Measurements from ENCODE around the gene CPNE6.

CPNE6 gene

DNA sequence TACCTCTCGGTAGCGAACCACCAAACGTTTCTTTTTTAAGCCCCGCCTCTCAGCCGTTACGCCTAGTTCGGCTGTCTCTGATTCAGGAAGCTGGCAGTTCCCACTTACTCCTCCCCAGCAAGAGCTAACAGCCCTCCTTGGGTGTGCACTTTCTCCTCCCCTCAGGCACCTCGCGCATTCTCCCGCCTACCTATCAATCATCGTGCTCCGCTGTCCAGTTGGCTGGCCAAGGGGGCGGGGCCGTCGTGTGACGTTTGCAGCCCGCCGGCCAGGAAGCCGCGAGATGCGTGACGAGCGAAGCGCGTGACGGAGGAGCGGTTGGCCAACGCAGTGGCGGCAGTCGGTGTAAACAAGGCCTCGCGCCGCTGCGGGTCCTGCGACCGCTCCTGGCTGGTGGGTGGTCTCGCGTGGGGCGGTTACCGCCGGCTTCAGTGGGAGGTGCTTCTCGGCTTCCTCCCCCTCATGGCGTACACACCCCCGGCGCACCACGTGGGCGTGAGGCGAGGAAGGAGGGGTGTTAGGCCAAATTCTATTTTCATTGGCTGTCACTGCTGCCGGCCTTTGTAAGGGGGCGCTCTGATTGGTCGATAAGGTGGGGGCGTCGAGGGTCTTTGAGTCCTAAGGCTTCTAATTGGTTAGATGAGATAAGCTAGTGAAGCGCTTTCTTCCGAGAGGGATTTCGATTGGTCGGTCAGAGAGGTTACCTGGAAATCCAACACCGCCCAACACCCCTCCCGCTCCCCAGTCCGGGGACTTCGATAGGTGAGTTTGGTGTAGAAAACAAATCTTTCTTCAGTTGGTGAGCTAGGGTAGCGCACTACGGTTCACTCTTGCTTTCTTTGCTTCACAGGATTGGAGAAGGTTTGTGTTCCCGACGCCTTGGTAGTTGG, 43.4 kb downstream of the CPNE6 start, which contains the start of the genes DCAF11 and NRL:
DCAF11 (plus strand) TSS at position 246 of the 890 bp plus-strand sequence. CDS start 818 bp downstream, outside the sequence.
NRL (minus strand) TSS at position 418 of the 890 bp plus-strand sequence. CDS start 32,101 bp downstream, outside the sequence.
- H3K27ac Mint-ChIP-seq: peak within 1 kb of the TSS; percentile 98 to 99
- H3K4me1 Mint-ChIP-seq: peaks cover 22% of the 10 kb centered on the region
- H3K4me3 Mint-ChIP-seq: peak within 1 kb of the TSS; percentile 94 to 97
- no peaks in the 10 kb centered on the region for H3K9me3 Mint-ChIP-seq
- no peaks in the 10 kb centered on the region for H3K27me3 Mint-ChIP-seq
- peak; percentile 92 for ATAC-seq
- peak; percentile 99 for DNase-seq

DNA sequence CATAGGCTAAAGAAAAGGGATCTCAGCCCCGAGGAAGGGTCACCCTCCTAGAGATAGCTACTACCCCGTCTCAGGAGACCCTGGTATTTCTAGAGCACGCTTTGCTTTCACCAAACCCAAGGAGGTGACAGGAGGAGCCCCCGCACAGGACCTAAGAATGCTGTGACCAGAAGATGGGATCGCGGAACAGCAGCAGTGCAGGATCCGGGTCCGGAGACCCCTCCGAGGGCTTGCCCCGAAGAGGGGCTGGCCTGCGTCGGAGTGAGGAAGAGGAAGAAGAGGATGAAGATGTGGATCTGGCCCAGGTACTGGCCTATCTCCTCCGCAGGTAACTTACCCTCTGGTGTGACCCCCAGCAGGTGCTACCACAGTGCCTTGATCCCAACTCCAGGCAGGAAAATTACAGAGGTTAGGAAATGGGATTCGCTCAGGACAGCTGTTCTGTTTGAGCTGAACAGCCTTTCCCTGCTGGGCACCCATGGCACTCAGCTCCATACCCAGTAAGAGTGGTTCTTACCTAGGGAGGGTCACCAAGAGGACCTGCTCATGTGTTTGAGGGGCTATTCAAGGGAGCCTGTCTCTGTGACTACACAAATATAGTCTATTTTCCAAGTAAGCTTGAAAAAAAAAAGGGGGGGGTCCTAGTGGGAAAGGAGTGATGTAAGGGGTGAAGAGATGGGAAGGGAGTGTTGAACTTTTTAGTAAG, 44.2 kb downstream of the CPNE6 start:
- ATAC-seq (no peak), DNase-seq (no peak)
- Mint-ChIP-seq H3K4me3 (peak overlapping the region; percentile 94 to 97), H3K4me1 (peaks cover 22% of the 10 kb centered on the region), H3K9me3 (no peaks in the 10 kb centered on the region), H3K27ac (peak overlapping the region; percentile 98 to 99), H3K27me3 (no peaks in the 10 kb centered on the region)

DNA sequence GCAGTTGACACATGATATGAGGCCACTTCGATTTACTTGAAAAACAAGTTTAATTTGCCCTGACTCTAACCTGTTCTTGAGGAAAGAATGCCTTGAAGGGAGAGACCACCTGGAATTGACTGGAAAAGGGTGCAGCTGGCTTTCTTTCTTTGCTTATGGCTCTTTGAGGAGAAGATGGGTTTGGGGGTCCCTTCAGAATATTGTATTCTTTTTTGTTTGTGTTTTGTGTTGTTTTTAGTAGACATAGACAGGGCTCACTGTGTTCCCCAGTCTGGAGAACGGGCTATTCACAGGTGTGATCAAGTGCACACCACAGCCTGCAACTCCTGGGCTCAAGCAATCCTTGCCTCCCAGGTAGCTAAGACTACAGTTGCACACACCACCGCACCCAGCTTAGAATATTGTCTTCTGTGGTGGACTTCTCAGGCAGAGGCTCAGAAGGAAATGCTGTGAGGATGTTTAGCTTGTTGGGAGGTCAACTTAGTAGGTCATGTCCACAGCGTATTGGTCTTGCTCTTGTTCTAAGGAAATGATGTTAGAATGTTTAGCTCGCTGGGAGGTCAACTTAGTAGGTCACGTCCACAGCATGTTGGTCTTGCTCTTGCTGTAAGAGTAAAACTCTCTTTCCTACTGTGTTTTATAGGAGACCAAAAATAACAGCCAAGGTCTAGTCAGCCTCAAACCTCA, 44.9 kb downstream of the CPNE6 start:
- H3K27ac Mint-ChIP-seq: peak overlapping the region; percentile 87 to 99
- no peak for DNase-seq
- peaks cover 22% of the 10 kb centered on the region for H3K4me1 Mint-ChIP-seq
- H3K4me3 Mint-ChIP-seq: peak overlapping the region; percentile 94 to 97
- no peaks in the 10 kb centered on the region for H3K27me3 Mint-ChIP-seq
- H3K9me3 Mint-ChIP-seq: no peaks in the 10 kb centered on the region
- no peak for ATAC-seq

GRCh38 chr14:24117179-24117578, 45.8 kb downstream of the CPNE6 start:
- Mint-ChIP-seq H3K27me3 (no peaks in the 10 kb centered on the region), H3K4me1 (peaks cover 22% of the 10 kb centered on the region), H3K27ac (no peak overlapping the region), H3K4me3 (no peak overlapping the region), H3K9me3 (no peaks in the 10 kb centered on the region)
- DNase-seq: no peak
- ATAC-seq: no peak

- no peak overlapping the region for H3K4me3 Mint-ChIP-seq
- H3K9me3 Mint-ChIP-seq: no peaks in the 10 kb centered on the region
- no peaks in the 10 kb centered on the region for H3K27me3 Mint-ChIP-seq
- ATAC-seq (no peak), DNase-seq (no peak)
- H3K4me1 Mint-ChIP-seq: peaks cover 35% of the 10 kb centered on the region
- no peak overlapping the region for H3K27ac Mint-ChIP-seq
These were observed 48.3 kb downstream of the CPNE6 start for GRCh38 chr14:24119691-24120090.

DNA sequence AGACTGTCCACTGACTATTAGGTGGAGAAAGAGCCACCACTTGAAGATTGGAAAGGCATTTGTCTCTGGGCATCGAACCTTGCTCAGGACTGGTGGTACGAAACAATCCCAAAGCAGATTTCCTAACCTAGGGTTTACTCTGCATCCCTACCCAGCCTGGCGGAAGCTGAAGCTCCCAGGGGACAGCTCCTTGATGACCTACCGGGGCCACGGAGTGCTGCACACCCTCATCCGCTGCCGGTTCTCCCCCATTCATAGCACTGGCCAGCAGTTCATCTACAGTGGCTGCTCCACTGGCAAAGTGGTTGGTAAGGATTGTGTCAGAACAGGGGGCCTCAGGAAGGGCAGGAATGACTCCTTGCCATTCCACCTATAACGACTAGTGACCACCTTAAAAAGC, 49.8 kb downstream of the CPNE6 start:
- H3K27ac Mint-ChIP-seq: no peak overlapping the region
- no peaks in the 10 kb centered on the region for H3K9me3 Mint-ChIP-seq
- H3K27me3 Mint-ChIP-seq: no peaks in the 10 kb centered on the region
- ATAC-seq: no peak
- DNase-seq: no peak
- no peak overlapping the region for H3K4me3 Mint-ChIP-seq
- H3K4me1 Mint-ChIP-seq: peaks cover 23% of the 10 kb centered on the region

- H3K9me3 Mint-ChIP-seq: no peaks in the 10 kb centered on the region
- DNase-seq (no peak), ATAC-seq (peak; percentile 39)
- H3K27me3 Mint-ChIP-seq: no peaks in the 10 kb centered on the region
- no peak overlapping the region for H3K4me3 Mint-ChIP-seq
- peaks cover 12% of the 10 kb centered on the region for H3K4me1 Mint-ChIP-seq
- peak overlapping the region in 1 of 2 donors; percentile 19 for H3K27ac Mint-ChIP-seq
These were observed 51.1 kb downstream of the CPNE6 start for GRCh38 chr14:24122416-24122815.

DNA sequence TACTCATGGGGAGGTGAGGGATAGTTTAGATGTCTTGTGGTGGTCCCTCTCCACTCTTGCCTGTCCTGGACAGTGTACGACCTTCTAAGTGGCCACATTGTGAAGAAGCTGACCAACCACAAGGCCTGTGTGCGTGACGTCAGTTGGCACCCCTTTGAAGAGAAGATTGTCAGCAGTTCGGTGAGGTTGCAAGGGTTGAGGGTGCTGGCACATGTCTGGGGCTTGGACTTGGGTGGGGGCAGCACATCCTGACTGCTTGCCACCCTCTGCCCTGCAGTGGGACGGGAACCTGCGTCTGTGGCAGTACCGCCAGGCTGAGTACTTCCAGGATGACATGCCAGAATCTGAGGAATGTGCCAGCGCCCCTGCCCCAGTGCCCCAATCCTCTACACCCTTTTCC, 51.5 kb downstream of the CPNE6 start:
- no peak overlapping the region for H3K4me3 Mint-ChIP-seq
- H3K9me3 Mint-ChIP-seq: no peaks in the 10 kb centered on the region
- DNase-seq: no peak
- ATAC-seq: peak; percentile 18
- H3K27ac Mint-ChIP-seq: peak overlapping the region in 1 of 2 donors; percentile 19
- no peaks in the 10 kb centered on the region for H3K27me3 Mint-ChIP-seq
- peaks cover 15% of the 10 kb centered on the region for H3K4me1 Mint-ChIP-seq

DNA sequence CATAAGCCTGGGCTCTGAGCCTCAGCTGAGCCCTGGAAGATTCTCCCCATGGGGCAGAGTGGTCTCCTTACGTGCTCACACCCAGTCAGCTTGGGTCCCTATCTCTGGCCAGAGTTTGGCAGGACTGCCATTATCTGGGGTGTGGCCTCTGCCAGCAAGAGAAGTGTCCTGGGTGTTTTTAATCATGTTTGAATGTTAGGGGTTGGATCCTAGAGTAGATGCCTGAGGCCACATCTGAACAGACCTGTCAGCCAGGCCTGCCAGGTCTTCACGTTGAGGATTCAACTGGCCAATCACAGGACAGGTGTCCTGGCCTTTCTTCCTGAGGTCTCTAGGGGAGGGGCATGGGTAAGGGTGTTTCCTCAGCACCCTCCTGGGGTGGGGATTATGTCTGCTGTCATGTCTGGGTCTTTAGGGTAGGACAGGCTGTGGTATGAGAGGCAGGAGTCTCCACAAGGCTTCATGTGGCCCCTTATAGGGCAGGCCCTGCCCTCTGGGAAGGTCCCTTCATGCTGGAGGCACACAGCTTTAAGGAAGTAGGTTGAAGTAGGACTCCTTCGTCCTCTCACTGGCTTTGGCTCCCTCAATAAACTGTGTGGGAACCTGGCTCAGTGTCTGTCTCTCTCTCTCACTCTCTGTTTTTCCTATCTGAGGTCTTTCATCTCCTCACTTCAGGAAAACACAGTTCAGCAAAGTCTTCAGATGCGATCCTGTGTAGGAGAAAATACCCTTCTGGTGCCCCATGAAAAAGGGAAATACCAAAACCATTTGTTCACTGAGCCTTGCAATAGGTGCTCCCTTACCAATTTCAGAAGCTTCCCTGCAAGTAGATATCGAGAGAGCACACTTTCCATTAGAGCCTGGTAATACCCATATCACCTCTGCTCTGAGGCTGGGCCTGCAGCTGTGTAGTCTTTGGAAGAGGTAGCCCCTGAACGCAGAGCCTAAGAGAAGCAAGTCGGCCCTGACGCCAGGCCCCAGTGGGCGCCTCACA, 52.4 kb downstream of the CPNE6 start:
- Mint-ChIP-seq H3K4me1 (peaks cover 18% of the 10 kb centered on the region), H3K27ac (peak overlapping the region in 1 of 2 donors; percentile 54), H3K9me3 (no peaks in the 10 kb centered on the region), H3K4me3 (no peak overlapping the region), H3K27me3 (no peaks in the 10 kb centered on the region)
- ATAC-seq (peak; percentile 54), DNase-seq (no peak)

DNA sequence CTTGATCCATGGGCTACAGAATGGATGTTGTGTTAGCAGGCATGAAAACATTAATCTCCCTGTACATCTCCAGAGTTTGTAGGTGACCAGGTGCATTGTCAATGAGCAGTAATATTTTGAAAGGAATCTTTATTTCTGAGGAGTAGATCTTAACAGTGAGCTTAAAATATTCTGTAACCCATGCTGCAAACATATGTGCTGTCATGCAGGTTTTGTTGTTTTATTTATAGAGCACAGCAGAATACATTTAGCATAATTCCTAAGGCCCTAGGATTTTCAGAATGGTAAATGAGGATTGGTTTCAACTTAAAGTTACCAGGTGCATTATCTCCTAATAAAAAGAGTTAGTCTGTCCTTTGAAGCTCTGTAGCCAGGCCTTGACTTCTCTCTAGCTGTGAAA, 55.6 kb downstream of the CPNE6 start:
- Mint-ChIP-seq H3K9me3 (no peaks in the 10 kb centered on the region), H3K4me3 (no peak overlapping the region), H3K27ac (no peak overlapping the region), H3K4me1 (peaks cover 28% of the 10 kb centered on the region), H3K27me3 (no peaks in the 10 kb centered on the region)
- no peak for DNase-seq
- ATAC-seq: no peak

DNA sequence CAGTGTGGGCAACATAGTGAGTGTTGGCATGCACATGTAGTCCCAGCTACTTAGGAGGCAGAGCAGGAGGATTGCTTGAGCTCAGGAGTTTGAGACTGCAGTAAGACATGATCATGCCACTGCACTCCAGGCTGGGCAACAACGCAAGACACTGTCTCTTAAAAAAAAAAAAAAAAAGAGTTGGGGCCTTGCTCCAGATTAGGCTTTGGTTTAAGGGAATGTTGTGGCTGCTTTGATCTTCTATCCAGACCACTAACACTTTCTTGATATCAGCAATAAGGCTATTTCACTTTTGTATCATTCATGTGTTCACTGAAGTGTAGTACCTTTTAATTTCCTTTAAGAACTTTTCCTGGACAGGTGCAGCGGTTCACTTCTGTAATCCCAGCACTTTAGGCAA, 56.3 kb downstream of the CPNE6 start:
- no peak overlapping the region for H3K27ac Mint-ChIP-seq
- no peak for DNase-seq
- peaks cover 36% of the 10 kb centered on the region for H3K4me1 Mint-ChIP-seq
- no peak for ATAC-seq
- no peaks in the 10 kb centered on the region for H3K9me3 Mint-ChIP-seq
- no peak overlapping the region for H3K4me3 Mint-ChIP-seq
- H3K27me3 Mint-ChIP-seq: no peaks in the 10 kb centered on the region
